GM18505 (cell line): ENCODE results near the gene PAXIP1.
"Not testable (repeated sequence)": the region's sequence is repeated elsewhere in the genome, so short reads cannot be mapped to it uniquely, and the experiment has no call there.

ENCODE experiments used
- ATAC-seq: cut with Tn5 transposase; IDR thresholded peaks from one replicate; pipeline ENCODE4 v1.9.1; 2021; ENCODE audit not compliant: unreplicated experiment
- POLR2A ChIP-seq: IDR thresholded peaks from 4 replicates; pipeline ENCODE4 v1.6.1; 2011; ENCODE audit warnings: borderline replicate concordance; ENCODE audit not compliant: insufficient read depth, insufficient read length; ENCODE audit errors: extremely low read depth

PAXIP1 gene, protein sequence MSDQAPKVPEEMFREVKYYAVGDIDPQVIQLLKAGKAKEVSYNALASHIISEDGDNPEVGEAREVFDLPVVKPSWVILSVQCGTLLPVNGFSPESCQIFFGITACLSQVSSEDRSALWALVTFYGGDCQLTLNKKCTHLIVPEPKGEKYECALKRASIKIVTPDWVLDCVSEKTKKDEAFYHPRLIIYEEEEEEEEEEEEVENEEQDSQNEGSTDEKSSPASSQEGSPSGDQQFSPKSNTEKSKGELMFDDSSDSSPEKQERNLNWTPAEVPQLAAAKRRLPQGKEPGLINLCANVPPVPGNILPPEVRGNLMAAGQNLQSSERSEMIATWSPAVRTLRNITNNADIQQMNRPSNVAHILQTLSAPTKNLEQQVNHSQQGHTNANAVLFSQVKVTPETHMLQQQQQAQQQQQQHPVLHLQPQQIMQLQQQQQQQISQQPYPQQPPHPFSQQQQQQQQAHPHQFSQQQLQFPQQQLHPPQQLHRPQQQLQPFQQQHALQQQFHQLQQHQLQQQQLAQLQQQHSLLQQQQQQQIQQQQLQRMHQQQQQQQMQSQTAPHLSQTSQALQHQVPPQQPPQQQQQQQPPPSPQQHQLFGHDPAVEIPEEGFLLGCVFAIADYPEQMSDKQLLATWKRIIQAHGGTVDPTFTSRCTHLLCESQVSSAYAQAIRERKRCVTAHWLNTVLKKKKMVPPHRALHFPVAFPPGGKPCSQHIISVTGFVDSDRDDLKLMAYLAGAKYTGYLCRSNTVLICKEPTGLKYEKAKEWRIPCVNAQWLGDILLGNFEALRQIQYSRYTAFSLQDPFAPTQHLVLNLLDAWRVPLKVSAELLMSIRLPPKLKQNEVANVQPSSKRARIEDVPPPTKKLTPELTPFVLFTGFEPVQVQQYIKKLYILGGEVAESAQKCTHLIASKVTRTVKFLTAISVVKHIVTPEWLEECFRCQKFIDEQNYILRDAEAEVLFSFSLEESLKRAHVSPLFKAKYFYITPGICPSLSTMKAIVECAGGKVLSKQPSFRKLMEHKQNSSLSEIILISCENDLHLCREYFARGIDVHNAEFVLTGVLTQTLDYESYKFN

DNA sequence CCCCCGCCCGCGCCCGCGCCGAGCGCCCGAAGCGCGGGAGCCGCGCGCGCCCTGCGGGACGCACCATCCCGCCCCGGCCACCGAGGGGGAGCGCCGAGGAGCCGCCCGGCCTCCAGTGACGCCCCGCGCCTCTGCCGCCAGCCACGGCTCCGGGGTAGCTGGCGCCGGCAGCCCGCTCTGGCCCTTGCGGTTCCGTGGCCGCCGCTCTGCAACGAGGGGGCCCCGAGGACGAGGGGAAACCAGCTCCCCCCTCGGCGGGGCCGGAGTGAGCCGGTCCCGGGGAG lies at the start of gene PAXIP1:
TSS of gene PAXIP1 (minus strand) at position 33 of the 284 bp plus-strand sequence. CDS start 195 bp downstream, outside the sequence.
- TF ChIP-seq POLR2A, result no peak
- ATAC-seq, result peak; percentile 62

DNA sequence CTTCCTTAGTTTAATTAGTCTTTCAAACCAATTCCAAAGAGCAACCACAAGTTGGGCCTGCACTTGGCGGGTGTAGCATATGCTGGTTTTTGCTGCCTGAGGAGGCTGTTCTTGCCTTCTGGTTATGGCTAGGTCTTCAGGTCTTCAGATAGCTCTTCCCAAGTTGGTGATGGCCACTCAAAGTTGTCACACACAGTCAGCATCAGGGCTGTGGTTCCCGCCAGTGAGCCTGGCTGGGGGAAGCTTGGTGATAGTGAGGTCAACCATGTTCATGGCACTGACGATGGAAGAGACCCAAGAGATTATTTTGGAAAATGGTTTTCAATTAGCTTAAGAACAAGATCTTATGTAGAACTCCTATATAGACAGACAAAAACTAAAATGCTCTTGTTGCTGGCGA lies 48.4 kb upstream of the PAXIP1 start:
- no peak for TF ChIP-seq POLR2A
- no peak for ATAC-seq

DNA sequence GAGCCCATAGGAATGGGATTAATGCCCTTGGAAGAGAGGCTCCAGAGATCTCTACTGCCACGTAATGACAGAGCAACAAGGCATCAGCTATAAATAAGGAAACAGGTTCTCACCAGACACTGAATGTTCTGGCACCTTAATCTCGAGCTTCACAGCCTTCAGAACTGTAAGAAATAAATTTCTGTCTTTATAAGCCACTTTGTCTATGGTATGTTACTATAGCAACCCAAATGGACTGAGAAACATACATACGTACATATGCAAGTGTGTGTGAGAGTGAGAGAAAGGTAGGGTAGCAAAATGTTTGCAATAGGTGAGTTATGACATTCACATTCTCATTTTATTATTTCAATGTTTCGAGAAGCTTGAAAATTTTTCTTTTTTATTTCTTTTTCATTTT lies 45.1 kb upstream of the PAXIP1 start:
- TF ChIP-seq POLR2A, result no peak

DNA sequence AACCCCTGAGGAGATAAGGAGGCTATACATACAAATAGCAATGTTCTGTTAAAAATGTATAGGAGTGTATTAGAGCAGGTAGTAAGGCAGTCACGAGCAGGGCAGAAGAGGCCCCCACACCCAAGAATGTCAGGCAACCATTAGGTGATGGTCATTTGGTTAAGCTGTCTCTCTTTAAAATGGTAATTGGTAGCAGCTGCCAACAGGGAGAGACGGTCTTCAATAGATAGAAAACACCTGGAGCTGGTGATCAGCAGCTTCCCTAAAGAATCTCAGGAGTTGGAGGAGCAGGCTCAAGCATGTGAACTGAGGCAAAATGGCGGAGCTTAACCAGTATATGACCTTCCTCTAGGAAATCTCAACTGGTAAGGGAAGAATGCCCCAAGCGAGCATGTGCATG lies 40.8 kb upstream of the PAXIP1 start:
- no peak for ATAC-seq
- TF ChIP-seq POLR2A, result no peak

More for the DNA sequence above, 45.1 kb upstream of the PAXIP1 start:
- no peak for ATAC-seq

DNA sequence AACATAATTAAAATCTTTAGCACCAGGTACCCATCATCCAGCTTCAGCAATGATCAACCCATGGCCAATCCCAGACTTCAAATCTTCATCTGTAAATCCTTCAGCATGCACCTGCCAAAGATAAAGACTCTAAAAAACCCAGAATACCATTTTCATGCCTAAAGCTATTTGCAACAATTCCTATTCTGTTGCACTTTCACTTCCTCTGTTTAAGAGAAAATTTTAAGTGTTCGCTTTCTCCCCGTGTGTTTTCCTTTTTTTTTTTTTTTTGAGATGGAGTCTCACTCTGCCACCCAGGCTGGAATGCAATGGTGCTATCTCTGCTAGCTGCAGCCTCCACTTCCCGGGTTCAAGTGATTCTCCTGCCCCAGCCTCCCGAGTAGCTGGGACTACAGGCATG lies 35.4 kb upstream of the PAXIP1 start:
- no peak for ATAC-seq
- no peak for TF ChIP-seq POLR2A

DNA sequence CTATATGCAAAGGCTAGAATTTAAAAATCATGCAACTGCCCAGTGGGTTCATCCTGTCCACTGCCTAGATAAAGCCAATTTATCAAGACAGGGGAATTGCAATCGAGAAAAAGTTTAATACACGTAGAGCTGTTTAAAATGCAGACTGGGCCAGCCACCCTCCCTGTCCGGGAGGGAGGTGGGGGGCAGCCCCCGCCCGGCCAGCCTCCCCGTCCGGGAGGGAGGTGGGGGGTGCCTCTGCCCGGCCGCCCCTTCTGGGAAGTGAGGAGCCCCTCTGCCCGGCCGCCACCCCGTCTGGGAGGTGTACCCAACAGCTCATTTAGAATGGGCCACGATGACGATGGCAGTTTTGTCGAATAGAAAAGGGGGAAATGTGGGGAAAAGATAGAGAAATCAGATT lies 31.6 kb upstream of the PAXIP1 start:
- not testable (repeated sequence) for ATAC-seq

DNA sequence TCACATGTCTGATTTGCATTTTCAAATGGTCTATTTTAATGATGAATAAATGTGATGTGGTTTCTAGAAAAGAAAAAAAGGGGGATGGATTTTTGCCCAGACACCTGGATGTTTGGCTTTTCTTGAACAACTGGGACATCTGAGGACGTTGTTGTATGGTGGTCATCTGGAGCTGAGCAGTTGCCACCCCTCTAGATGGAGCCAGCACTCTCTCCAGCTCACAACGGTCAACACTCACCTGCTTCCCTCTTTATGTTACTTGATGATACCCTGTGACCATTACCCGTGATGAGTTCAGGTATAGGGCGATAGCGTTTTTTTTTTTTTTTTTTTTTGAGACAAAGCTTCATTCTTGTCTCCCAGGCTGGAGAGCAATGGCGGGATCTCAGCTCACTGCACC lies 30.1 kb upstream of the PAXIP1 start:
- TF ChIP-seq POLR2A, result no peak
- ATAC-seq, result no peak

DNA sequence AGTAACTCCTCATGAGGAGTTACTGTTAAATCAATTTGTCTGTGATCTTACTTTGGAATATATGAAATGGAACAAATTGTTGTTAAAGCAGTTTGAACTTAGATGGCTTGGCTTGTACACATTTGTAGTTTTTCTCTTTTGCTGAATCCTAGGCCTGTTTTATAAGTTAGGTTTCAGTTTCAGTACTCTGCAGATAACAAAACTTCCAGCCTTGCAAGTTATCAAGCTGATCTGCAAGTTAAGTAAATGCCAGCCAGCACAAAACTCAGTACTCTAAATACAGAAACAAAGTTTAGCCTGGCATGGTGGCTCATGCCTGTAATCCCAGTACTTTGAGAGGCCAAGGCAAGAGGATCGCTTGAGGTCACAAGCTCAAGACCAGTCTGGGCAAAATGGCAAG lies 25.0 kb upstream of the PAXIP1 start:
- ATAC-seq, result no peak
- TF ChIP-seq POLR2A, result no peak

DNA sequence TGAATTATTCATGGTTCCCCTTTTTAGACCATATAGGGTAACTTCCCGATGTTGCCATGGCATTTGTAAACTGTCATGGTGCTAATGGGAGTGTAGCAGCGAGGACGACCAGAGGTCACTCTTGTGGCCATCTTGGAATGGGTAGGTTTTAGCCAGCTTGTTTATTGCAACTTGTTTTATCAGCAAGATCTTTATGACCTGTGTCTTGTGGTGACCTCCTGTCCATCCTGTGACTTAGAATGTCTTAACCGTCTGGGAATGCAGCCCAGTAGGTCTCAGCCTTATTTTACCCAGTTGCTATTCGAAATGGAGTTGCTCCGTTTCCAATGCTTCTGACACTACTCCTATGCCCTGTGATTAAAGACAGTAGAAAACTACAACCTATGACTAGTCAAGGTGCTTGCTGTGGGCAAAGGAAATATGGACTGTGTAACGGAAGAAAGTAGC lies 18.8 kb upstream of the PAXIP1 start:
- no peak for ATAC-seq
- TF ChIP-seq POLR2A, result no peak

DNA sequence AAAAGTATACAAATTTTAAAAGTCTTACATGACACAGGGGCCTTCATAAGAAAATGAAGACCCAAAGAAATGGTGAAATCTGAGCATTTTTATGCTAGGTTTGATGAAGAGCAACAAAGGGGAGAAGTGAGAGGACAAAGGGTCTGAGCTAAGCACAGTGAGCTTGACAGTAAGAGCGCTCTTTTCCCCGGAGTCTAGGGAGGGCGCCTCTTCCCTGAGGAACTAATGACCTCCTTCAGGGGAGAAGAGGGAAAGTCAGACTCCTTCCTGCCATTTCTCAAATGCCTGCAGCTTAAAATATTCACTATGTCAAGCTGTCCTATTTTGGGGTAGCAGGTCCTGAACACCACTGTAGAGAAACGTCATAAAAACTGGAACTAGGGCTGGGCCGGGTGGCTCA lies 18.1 kb upstream of the PAXIP1 start:
- no peak for ATAC-seq
- TF ChIP-seq POLR2A, result no peak

DNA sequence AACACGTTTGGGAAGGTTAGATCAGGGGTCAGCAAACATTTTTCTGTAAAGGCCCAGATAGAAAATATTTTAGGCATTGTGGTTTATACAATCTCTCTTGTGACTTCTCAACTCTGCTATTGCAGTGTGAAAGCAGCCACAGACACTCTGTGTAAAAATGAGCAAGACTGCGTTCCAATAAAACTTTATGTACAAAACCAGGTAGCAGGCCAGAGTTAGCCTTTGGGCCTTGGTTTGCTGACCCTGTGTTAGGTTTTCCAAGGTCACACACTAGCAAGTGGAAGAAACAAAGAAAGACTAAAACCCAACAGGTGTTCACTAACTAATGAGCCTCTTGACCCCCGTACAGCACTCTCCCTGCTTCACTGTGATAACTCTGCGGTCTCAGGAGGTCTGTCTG lies 14.9 kb upstream of the PAXIP1 start:
- ATAC-seq, result no peak
- TF ChIP-seq POLR2A, result no peak

DNA sequence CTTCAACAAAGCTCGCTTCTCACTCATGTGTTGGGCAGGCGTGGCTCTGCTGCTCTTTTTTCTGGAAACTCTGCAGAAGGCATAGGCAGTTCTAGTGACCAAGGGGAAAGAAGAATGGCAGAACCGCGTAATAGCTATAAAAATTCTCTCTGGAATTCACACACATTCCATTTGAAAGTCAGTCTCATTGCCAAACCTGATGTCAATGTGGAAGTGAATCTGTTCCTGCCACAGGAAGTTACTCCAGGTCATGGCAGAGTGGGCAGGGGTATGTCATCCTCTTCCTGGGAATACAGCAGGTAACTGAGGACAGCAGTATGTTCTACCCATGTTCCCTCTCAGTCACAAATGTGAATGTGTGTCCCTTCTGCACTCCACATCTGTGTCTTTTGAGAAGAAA lies 8.2 kb upstream of the PAXIP1 start:
- no peak for TF ChIP-seq POLR2A
- no peak for ATAC-seq

DNA sequence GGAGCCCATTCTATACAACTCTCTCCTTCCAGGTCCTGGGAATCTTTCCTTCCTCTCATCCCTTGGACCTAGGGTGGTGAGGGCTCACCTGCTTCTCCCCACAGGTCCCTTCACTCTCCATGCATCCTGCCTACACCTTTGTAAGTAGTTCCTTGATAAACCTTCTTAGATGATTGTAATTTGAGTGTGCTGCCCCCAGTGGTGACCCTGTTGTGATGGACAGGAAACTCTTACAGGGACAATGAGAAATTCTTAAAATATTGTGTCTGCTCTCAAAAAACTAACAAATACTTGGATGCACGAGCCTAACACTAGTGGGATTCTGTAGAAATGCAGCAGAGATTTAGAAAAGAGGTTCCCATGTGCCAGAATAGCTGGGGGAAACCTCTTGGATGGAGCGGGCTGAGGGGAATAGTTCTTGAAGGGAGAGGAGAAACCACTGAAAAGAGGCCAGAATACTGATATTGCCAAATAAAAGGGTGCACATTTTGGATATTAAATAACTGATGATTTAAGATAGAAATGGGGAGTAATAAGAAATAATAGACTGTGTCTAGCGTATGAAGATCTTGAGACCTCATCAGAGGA lies 6.7 kb upstream of the PAXIP1 start:
- no peak for TF ChIP-seq POLR2A

More for the DNA sequence above, 6.7 kb upstream of the PAXIP1 start:
- ATAC-seq, result no peak
